GM18861 (cell line): ENCODE data around the gene ELP4.
"Not testable (repeated sequence)": the region's sequence is repeated elsewhere in the genome, so short reads cannot be mapped to it uniquely, and the experiment has no call there.

Experiments
- ATAC-seq: cut with Tn5 transposase; IDR thresholded peaks from one replicate; pipeline ENCODE4 v1.9.1; 2021; ENCODE audit not compliant: unreplicated experiment

Gene ELP4

GRCh38 chr11:31509429-31510345 is at the start of gene ELP4, which contains the start of gene IMMP1L:
Gene ELP4, plus strand, starts transcription at chr11:31509767. Its CDS starts 18 bp downstream, at chr11:31509785.
Gene IMMP1L, minus strand, starts transcription at chr11:31509622. Its CDS starts 46,346 bp downstream, at chr11:31463276.
- ATAC-seq, result peak; percentile 99

- ATAC-seq, result no peak
These were observed 45.1 kb upstream of the ELP4 start for GRCh38 chr11:31464436-31464835.

DNA sequence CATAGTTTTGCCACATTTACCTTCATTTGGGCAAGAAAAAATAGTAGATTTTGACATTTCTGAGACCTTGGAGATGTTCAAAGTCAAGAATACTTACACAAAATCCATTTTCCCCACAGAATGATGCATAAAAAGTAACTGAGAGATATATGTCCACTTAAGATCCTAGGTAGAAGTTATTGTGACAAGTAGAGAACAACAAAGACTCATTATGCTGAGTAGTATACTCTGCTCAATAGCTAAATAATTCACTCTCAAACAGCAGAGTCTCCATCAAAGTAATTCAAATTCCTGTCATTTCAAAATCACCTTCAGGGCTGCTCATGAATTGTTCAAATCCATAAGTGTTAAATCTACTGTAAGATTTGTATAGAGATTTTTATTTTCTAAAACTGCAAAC is 35.5 kb upstream of the ELP4 start:
- no peak for ATAC-seq

DNA sequence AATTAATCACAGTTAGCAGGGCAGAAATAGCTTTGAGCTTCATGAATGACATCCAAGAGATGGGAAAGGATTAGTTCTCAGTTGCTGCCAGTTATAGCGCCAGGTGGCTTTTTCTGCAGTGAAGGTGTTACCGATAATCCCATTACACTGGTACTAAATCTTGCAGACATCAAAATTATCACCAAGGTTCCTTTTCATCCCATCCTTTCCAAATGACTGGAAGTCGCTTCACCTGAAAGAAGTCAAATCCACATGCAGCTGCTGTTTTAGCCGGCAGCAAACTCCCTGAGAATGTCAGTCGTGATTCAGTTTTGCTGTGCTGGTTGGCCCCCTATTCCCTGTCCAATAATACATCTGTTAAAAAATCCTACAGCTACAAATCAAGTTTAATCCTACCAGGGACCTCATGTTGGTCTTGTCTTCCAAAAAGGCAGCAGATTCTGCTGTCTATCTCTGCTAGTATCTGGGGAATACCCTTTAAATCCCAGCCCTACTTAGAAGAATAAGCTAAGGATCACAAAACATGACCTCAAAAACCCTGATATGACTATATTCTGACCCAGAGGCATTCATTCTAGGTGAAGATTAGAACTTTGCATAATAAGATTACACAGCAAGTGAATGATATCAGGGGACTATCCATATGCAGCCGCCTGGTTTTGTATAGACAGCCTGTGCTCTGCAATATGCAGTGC is 31.9 kb upstream of the ELP4 start:
- no peak for ATAC-seq

DNA sequence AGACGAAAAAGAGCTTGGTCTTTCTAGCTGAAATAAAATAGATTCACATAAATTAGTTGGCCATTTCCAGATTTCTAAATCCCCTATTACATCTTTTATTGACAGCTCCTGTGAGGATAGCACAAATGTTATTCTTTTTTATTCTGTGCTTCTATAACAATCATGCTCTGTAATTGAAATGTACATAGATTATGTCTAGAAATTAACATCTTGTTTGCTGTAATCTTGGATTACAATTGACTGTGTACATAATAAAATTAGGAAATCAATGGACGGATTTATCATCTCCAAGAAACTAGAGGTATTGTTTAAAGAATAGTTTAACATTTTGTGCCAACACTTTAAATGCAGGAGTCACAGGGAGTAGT is 31.4 kb upstream of the ELP4 start:
- ATAC-seq, result no peak

GRCh38 chr11:31479066-31479465 is 30.5 kb upstream of the ELP4 start:
- no peak for ATAC-seq

DNA sequence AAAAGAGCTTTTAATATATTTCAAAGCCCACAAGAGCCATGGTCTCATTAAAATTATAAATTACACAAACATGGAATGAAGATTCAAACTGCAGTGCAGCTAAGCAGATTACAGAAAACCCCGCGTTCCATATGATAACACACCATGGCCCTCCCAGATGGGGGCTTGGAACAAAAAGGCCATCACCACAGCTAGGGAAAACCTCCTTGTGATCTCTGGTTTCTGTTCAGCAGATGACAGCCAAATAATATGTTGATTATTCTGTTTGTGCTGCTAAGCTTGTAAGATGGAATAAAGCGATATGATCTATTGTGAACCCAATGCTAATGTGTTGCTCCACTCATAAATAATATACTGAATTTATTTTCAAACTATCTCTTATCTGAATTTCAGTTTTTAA is 28.6 kb upstream of the ELP4 start:
- no peak for ATAC-seq

GRCh38 chr11:31484497-31484896 is 25.1 kb upstream of the ELP4 start:
- no peak for ATAC-seq

DNA sequence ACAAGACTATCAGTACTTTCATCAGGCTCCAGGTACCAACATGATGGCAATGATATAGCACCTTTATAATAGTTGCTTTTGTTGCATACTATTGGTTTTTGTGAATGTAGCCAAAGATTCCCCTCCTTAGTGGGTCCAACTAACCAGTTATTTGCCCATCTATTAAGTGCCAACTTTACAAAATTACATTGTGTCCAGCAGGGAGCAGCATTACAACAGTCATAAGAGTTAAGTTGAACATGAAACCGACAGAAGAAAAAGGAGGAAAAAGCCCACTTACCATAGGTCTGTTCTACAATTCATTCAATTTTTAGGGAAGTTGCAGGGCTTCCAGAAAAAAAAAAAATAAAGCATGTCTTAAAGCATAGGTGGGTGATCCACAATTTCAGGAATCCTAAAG is 21.7 kb upstream of the ELP4 start:
- ATAC-seq, result no peak

DNA sequence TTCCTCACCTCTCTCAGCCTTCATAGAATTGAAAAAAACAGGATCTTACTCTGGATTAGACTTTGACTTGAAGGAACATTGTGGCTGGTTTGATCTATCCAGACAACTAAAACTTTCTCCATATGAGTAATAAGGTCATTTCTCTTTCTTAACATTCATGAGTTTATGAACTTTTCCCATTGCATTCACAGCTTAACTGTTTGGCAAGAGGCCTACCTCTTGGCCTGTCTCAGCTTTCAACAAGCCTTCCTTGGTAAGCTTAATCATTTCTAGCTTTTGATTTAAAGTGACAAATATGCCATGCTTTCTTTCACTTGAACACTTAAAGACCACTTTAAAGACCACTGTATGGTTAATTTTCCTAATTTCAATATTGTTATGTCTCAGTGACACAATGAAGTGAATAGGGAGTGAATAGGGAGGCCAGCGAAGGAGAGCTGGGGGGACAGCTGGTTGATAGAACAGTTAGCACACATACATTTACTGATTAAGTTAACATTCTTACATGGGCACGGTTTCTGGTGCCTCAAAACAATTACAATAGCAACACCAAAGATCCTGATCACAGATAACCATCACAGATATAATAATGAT is 17.1 kb upstream of the ELP4 start:
- ATAC-seq, result no peak

DNA sequence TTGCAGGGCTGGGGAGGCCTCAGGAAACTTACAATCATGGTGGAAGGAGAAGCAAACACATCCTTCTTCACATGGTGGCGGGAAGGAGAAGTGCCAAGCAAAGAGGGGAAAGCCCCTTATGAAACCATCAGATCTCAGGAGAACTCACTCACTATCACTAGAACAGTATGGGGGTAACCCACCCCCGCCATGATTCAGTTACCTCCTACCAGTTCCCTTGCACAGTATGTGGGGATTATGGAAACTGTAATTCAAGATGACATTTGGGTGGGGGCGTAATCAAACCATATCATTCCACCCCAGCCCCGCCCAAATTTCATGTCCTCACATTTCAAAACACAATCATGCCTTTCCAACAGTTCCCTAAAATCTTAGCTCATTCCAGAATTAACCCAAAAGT is 16.3 kb upstream of the ELP4 start:
- no peak for ATAC-seq

DNA sequence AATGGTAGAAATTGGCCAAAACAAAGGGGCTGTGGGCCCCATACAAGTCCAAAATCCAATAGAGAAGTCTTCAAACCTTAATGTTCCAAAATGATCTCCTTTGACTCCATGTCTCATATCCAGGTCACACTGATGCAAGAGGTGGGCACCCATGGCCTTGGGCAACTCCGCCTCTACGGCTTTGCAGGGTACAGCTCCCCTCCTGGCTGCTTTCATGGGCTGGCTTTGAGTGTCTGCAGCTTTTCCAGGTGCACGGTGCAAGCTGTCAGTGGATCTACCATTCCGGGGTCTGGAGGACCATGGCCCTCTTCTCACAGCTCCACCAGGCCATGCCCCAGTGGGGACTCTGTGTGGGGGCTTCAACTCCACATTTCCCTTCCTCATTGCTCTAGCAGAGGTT is 15.8 kb upstream of the ELP4 start:
- not testable (repeated sequence) for ATAC-seq

DNA sequence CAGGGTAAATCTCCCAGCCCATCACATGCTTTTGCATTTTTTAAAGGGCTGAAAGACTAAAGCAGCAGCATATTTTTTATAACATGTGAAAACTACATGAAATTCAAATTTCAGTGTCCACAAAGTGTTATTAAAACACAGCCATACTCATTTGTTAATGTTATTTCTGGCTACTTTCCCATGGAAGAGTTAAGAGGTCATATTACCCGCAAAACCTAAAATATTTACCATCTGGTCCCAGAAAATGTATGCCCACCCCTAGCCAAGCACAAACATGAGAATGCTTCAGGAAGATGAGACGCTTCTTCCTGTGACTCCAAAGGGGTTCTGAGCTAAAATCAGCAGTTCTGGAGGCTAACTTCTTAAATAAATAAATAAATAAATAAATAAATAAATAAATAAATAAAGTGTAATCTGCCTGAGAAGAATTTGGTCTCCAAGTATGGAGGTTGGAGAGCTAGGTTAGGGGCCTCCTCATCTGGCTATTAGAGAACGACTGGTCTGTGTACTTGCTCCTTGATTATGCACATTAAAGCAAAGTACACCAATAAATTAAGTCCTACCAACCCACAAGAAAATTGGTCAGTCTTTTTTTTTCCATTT is 9.9 kb upstream of the ELP4 start:
- no peak for ATAC-seq

DNA sequence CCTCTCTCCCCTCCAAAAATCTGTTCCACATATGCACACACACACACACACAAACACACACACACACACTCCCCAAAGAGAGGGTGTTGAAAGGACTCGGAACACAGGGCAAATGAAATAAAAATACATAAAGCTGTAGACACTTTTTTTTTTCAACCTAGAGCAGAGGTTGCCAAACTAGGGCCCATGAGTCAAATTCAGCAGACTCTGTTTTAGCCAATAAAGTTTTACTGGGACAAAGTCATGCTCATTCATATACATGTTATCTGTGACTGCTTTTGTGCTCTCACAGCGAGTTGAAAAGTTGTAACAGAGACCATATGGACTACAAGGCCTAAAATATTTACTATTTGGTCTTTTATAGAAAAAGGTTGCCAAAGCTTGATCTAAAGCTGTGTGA is 9.0 kb upstream of the ELP4 start:
- ATAC-seq, result no peak

- ATAC-seq, result no peak
These were observed 527 bp upstream of the ELP4 start for GRCh38 chr11:31509051-31509428.

DNA sequence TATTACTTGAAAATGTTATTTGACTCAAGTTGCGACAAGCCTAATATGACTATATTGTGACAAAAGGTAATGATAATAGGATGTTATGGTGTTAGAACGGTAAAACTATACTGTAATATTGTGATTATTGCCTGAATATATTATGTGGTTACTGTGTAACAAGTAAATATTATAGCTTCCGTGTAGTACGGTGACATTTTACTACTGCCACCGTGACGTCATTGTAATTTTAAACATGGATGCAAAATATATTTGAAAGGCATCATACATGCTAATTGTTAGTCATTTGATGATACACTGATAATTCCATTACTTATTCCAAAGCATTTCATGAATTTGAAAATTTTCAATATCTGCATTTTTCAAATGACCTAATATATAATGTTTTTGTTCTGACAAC is 2.5 kb downstream of the ELP4 start:
- no peak for ATAC-seq

GRCh38 chr11:31521497-31522150 is 12.1 kb downstream of the ELP4 start:
- no peak for ATAC-seq

DNA sequence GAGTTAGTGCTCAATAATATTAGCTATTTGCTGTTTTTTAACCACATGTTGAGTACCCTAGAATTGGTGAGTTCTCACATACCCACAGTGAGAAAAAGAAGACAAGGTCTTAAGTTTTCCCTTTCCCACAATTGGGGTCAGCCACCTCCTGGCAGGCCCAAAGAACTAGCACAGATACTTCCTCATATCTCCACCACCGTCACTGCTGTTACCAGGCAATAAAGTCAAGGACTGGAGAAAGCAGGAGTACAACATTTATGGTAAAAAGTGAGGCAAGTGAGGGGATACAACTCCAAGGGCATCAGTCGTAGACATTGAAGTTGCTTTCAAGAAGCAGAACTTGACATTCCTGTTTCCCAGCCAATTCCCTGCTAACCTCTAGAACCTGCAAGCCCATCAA is 19.6 kb downstream of the ELP4 start:
- ATAC-seq, result no peak

GRCh38 chr11:31529701-31530100 is 20.1 kb downstream of the ELP4 start:
- ATAC-seq, result no peak

DNA sequence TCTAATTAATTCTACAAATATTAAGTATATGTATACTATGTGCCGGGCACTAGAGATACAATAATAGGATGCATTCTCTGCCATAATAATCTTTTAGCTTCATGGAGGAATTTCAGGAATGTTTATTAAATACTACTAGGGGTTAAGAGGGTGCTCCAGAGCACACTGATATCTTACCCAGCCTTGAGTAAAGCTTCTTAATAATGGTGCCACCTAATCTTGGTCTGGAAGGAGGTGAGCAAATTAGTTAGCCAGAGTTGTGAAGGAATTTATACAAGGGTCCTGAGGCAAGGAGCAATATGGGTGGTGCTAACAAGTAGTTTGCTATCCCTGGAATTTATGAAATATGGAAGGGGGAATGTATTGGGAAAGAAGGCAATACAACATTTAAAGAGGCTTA is 21.7 kb downstream of the ELP4 start:
- no peak for ATAC-seq

- ATAC-seq, result no peak
These were observed 25.9 kb downstream of the ELP4 start for GRCh38 chr11:31535479-31535878.
